Activated CD8-positive, alpha-beta memory T cell treated with anti-CD3 and anti-CD28 coated beads for 24 hours (primary cell): ENCODE results near the gene UACA.
A peak's percentile ranks its signal among the peaks of the same experiment; 100 is the strongest.

ENCODE experiments used
- DNase-seq: peaks from one replicate; pipeline ENCODE4 v3.0.0-alpha.2; 2020

UACA gene

DNA sequence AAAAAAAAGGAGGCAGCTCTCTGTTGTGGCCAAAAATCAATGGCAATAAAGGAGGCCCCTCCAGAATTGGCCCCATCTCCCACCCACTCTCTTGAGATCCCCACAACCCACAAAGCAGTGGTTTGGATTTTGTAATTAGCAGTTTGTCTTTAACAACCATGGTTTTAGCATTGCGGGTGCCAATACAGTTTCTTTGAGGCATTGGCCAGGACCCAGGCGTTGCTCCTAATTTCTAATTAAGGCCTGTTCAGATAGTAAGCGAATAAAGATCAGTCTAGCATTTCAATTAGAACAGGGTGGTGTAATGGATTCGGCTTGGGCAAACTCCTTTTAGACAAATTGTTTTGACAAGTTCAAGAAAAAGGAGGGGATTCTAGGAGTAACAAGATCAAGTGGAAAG is 23.6 kb upstream of the UACA start:
- DNase-seq: no peak

DNA sequence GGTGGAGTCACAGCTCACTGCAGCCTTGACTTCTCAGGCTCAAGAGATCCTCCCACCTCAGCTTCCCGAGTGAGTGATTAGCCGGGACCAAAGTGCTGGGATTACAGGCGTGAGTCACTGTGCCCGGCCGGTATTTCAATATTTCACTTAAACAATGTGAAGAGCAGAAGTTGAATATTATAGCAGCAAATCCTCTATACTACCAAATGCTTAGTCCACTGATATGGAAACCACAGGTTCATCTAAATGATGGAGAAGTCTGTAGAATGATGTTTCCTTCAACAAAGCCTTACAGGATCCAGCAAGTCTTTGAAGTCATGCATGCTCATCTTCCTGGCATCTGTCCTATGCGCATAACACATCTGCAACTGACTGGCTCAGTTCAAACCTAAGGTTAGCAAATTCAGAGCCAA is 20.3 kb upstream of the UACA start:
- DNase-seq: no peak

DNA sequence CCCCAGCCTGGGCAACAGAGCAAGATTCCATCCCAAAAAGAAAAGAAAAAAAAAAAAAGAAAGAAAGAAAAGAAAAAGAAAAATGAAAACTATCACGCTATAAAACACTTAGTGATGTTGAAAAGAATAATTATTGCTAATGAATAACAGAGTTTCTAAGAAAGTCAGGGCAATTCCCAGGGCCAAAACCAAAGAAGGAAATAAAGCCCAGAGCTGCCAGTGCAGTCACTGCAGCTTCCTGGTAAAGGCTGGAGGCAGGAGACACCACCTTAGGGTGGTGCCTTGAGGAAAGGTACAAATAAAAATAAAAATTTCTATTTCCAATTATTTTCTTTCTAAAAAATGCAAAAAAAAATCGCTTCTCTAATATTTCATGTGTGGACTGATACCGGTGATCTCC is 19.7 kb upstream of the UACA start:
- DNase-seq: no peak

DNA sequence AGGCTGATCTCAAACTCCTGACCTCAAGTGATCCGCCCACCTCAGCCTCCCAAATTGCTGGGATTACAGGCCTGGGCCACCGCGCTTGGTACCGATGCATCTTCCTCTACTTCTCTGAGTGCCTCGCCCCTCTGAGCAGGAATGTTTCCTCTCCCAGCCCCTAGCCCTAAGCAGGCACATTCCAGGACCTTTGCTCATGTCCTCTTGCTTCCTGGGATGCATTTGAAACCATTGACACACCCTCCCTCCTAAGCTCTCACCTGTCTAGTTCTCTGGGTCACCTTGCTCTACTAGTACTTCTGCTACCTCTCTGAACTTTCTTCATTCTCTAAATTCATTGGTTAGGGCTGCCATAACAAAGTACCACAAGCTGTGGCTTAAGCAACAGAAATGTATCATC is 17.9 kb upstream of the UACA start:
- no peak for DNase-seq

DNA sequence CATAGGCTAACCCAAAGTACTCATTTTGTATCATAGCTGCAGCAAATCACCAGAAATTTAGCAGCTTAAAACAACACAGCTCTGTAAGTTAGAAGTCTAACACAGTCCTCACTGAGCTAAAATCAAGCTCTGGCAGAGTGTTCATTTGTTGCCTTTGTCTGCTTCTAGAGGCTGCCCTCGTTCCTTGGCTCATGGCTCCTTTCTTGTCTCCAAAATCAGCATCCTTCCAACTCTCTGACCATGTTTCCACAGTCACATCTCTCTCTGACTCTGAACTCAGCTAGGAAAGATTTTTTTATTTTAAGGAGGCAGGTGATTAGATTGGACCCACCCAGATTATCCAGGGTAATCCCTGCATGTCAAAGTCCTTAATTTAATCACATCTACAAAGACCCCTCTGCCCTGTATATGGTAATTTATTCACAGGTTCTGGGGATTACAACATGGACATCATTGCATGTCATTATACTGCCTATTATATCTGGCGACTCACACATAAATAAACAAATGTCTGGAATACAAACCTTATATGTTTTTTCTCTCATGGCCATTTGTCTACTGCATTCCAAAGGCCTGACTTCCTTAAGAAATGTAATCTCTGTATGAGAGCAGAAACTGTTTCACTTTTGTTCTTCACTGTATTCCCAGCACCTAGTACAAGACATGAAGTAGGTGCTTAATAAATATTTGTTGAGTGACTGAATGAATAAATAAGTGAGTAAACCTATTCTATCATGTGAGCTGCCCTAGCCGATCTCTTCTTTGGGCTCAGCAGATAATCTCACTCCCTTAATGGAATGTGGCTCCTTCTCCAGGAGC is 15.1 kb upstream of the UACA start:
- no peak for DNase-seq

DNA sequence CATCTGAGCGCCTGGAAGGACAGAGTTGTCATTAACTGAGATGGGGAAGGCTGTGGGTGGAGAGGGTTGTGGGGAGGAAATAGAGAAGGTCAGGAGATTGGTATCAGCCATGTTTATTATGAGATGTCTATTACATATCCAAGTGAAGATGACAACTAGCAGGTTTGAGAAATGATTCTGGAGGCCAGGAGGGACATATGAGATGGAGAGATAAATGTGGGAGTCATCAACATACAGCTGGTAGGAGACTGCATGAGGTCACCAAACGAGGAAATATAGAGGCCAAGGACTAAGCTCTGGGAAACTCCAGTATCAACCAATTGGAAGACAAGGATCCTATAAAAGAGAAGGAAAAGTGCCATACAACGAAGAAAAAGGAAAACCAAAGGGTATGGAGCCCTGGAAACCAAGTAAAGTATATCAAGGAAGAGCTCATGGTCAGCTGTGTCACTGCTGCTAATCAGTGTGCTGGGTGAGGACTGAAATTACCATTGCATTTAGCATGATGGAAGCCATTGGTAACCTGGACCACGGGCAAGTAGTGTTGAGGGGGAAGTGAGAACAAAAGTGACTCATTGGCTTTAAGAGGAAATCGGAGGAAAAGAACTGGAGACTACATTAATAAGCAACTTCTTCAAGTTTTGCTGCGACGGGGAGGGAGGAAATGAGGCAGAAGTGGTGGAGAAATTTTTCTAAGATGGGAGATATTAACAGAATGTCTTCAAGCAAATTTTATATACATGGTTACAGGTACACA is 14.0 kb upstream of the UACA start:
- DNase-seq: no peak

DNA sequence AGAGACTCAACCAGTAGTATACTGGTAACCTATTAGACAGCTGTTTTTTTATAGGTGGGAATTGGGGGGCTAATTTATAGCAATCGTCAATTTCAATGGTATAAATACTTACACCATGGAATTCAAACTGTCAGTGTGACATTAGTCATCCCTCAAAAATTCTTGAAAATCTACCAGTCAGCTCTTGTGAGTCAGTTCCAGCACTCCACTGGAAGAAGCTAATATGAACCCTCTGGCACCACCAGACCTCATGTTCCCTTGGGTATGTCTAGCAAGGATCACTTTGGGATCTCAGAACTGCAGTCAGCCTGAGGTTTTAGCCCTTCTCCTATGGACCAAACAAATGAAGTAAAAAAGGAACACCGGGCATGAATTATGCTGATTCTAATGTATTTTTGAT is 11.8 kb upstream of the UACA start:
- no peak for DNase-seq

DNA sequence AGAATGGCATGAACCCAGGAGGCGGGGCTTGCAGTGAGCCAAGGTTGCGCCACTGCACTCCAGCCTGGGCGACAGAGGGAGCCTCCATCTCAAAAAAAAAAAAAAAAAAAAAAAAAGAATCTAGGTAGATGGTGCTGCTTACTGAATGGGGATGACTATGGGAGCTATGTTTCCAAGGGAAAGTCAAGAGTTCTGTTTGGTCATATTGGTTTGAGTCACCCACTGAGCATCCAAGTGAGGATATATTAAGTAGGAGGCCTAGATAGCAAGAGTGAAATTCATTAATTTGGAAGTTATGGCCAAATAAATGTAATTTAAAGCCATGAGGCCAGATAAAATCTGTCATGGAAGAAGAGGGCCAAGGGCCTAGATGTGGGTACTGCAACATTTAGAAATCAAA is 9.0 kb upstream of the UACA start:
- no peak for DNase-seq

DNA sequence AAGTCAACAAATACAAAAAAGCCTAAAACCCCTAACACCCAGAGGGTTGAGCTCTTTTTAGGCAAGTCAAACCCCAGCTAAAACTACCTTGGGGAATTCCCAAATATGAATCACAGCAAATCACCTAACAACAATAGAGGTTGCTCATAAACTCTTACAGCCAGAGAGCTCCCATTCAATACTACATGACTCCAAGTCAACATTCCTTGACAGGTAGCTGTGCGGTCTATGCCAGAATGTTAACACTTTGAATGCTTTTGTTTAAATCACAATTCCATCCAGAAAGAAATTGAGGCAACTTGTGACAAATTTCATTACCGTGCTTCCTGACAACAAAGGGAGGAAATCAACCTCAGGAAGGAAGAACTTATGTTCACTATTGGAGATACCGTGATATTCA is 7.5 kb upstream of the UACA start:
- DNase-seq: no peak

DNA sequence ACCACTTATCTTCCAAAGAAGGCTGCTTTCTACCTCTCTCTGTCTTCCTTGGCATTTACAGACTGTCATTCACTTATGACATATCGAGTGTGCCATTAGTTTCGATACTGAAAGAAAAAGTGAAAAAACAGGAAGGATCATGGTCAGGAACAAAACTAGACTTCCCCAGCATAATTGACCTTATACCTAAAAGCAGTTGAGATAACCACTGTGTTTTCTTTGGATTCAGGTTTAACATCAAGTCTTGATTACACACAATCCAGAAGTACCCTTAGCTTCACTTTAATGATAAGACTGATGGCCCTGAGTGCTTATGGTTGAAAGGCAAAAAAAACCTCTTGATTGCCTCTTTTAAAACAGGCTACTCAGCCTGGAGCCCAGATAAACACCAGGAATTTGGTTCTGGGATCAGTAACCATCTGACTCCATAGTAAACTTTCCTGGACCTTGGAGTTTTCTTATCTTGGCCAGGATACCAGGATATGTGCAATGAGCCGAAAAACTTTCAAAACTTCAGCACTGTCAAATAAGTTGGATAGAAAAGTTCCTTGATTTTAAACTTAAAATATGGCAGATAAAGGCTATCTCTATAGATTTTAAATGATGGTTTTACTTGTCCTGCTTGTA is 5.0 kb upstream of the UACA start:
- no peak for DNase-seq

DNA sequence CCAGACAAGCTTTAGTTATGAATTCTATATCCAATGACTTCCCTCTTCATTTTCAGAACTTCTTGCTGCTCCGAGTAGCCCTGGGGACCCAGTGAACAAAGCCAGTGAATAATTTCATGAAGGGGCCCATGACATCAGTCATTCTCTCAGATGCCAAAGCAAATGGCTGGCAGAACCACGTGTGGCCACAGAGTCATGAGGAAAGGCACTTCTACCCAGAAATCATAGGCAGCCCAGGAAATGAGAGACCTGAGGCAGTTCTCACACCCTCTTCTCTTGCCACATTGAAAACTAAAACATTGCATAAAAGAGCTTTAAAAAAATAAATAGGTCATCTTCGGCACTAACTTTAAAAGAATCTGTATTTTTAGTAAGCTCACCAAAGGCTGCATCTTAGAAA is 4.3 kb upstream of the UACA start:
- DNase-seq: no peak

DNA sequence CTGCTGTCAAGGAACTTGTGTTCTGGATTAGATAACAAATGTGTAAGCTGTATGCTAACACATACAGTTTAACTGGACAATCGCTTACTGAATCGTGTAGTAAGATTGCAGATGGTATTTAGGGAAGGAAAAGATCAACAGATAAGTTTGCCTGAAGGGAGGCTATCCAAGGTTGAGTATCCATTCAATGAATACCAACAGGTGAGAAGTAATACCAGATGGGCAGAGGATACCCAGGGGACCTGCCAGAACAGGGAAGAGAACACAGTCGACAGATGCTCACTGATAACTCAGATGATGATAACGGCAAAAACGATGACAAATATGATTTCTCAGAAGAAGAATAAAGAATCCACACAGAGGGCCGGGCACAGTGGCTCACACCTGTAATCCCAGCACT is 3.2 kb upstream of the UACA start:
- DNase-seq: no peak

DNA sequence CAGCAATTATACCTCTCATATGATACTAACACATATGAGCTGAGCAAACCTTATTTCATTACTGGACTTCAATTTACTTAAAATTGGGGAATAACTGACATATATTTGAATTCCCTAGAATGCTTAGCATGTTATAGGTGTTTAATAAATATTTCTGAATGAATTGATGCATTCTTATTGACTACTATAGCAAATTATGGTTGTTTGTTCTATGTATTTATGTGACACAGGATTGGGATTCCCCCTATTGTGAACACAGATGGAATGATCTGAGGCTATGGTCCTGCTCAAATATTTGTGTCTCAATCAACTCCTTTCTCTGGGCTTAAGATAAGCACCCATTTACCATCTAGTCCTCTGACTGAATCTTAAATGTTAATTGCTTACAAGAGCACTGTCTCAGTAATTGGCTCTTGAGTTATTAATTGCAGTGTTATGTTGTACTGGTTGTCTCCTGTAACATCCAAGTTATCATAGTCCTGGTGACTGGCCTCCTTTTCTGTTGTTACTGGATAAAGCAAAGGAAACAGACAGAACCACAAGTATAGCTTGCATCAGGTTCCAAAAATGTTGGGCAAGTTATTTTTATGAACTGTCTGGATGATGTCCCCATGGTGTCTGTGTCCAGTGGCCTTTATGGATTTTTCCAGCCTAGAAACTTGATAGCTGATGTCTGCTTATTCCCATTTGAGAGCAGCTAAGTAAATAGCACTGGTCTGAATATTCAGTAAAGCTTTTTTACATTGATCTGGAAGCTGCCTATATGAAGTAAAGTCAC is 2.3 kb upstream of the UACA start:
- no peak for DNase-seq

DNA sequence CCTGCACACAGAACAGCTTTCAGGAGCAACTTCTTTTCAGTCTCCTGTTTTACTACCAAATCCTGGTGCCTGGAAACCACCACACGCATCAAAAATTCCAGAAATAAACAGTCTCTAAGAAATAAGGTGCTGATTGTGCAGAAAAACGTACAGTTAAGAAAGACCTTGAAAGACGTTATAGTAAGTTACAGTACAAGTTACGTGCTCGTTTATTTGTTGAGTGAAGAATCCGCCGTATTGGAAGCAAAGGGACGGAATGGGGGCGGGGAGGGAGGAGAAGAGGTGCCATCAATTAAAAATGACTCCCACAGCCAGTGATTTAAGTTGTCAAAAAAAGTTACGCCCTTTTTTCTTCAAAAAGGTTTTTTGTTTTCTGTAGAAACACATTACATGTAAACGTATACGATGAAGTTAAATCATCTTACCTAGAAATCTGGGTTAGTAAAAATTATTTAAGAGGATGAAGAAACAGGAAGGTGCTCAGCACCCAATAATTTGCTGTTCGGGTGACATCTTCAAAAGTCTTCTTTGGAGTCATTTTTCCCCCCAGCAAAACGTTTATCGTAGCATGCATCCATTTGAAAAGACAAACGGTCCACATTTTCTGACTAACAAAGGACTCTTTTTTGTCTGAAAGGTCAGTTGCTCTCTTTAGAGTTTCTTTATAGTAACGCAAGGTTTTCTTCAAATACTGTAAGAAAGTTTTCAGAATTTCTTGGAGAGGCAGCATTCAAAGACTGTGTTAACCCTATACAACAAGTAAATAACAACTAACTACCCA is 782 bp upstream of the UACA start:
- DNase-seq: no peak

DNA sequence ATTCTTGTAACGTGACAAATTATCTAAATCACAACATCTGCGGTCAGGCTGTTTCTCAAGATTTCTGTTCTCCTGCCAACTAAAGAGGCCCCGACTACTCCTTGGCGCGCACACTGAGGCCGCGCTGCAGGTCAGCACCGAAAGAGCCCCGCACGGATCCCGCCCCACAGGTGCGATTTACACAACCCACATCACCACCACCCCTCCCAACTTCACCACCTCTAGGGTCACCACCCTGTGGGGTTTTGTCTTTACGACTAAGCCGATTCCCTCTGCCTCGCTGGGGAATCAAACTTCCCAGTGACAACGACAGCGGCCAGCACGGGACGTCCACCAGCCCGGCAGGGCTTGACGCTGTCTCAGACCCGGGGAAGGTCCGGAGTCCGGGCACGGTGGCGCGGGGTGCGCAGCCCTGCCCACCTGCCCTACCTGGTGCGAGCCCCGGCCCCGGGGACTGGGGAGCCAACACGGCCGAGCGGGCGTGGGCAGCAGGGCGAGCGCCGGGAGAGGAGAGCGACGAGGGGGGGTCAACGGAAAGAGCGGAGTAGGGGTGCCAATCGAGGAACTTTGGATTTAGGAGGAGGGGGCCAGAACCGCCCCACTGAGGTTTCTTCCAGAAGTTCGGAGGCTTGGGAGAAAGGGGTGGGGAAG is 764 bp downstream of the UACA start:
- peak; percentile 63 for DNase-seq

DNA sequence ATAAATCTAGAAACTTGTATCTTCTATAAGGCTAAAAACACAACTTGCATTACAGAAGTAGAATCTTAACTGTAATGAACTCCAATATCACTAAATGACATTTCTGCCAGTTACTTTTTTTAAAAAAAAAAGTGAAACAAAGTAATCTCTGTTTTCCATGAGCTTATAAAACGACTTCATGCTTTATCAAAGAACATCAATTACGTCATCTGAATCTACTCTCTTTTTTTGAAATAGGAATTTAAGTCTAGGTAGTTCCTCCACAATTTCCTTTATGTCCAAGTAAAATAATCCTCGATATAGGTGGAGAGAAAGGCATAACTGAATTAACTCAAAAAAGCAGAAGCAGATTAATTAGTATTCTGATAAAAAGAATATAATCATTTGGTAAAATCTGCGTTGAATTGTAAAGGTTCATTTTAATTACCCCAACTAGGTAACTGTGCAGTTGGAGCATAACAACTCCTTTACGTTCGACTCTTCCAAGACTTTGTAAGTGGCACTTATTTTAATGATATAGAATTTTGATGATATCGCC is 1.4 kb downstream of the UACA start:
- DNase-seq: no peak

DNA sequence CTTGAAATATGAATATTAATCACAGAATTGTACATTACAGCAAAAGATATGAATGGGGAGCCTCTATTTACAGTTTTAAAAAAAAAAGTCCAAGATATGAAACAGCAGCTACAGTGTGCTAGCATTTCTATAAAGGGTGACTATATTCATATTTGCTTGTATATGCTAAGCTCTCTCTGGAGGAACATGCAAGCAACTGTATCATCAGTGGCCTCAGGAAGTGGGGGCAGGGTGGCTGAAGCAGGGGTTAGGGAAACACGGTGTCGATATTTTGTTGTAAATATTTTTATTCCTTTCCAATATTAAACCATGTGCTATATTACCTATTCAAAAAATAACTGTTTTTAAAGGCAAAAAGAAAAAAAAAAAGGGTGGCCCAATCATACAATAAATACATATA is 2.3 kb downstream of the UACA start:
- DNase-seq: no peak

DNA sequence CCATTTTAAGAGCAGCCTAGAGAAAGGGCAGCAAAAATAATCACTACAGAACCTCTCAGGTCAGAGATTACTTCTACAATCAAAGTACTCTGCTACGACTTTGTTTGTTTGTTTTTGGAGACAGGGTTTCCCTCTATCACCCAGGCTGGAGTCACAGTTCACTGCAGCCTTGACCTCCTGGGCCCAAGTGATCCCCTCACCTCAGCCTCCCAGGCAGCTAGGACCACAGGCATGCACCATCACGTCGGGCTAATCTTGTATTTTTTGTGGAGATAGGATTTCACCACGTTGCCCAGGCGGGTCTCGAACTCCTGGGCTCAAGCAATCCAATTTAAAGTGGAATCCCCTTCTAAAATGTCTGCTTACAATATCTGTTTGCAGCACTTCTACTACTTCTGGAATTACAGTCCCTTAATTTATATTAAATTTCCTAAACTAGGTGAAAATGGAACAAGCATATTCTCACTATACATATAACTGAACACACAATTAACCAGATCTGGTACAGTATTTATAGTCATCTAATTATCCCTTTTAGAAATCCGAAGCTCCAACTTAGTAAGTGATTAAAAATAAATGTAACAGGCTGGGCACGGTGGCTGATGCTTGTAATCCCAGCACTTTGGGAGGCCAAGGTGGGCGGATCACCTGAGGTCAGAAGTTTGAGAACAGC is 4.4 kb downstream of the UACA start:
- no peak for DNase-seq

DNA sequence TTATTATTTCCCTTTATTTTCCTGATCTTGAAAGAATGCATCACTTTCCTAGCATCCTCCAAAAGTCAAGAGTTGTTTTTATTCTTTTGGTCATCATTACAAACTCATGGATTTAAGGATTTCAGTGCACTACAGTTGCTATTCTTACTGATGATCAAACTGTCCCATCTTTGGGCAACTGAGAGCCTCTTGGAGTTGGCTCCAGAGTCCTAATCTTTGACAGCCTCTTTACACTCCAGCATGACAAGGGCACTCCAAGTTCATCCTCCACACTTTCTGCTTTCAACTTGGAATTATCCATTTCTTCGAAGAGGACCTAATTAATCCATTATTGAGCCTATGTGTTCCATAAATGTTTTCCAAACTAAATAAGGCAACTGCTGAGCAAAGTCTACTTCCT is 5.7 kb downstream of the UACA start:
- no peak for DNase-seq

DNA sequence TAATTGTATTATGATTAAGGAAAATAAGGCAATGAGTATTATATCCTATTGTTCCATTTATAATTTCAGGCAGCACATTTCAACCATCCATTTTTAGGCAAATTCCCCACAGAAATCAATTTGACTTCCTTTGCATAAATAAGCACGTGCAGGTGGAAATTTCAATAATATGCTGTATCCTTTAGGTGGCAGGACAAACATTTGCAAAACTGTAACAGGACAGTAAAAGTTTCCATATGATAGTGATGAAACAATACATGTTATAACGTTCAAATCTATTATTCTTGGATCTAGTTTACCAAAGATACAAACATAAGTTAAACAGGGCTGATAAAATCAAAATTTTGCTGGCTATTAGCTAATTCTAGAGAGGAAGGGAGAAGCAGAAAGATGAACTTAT is 8.5 kb downstream of the UACA start:
- no peak for DNase-seq
